Suprapubic skin (tissue), 3 donors: Measurements from ENCODE around the gene CLDN20.

Source experiments
- CTCF ChIP-seq, 2 donors: fragments of 200-600 bp in 1 of 2; fragments of 450-650 bp in 1 of 2; sonication (generic) in 1 of 2; IDR thresholded peaks; one replicate each; pipeline ENCODE4 v1.5.1; 2016 to 2019; ENCODE audit warnings: antibody characterized with exemption in 2 of 2, mild to moderate bottlenecking in 1 of 2, moderate library complexity in 1 of 2
- POLR2A ChIP-seq, 2 donors: fragments of 450-650 bp; IDR thresholded peaks; one replicate each; pipeline ENCODE4 v1.6.1; 2017; ENCODE audit warnings: antibody characterized with exemption in 2 of 2, mild to moderate bottlenecking in 2 of 2, moderate library complexity in 2 of 2

GRCh38 chr6:155324172-155324571, 60.4 kb downstream of the CLDN20 start:
- no peak for TF ChIP-seq CTCF (IDR thresholded peaks at IDR 0.05)
- no peak for TF ChIP-seq POLR2A (IDR thresholded peaks at IDR 0.05)
